ENCODE measurements around the gene SGSM2.

SGSM2 gene

DNA sequence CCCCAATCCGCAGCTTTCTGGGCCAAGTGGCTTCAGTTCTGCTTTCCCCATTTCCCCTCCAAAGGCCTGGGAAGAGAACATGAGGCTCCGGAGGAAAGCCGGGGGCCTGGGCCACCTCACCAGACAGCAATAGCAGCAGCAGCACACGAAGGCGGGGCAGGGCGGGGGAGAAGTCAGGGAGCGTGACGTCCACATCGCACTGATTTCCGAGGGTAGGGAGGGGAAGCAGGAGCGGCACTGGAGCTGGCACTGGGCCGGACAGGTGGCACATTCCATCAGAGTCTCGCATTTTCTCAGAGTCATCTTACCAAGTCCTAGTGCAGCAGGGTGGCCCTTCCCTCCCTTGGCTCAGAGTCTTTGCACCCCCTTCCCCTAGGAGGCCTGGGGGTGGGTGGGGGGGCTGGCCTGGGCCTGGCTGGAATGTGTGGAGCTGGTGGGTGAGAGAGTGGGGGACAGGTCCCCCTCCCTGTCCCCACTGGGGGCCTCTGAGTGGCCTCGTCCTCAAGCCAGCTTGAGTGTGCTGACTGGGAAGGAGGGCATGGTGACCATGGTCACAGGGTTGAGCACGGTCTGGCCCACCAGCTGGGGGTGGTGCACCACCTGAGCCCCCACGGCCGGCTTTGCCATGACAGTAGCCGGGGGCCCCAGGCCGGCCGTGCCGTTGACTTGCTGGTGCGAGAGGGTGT is 49.2 kb downstream of the SGSM2 start:
- no peak for DNase-seq (ENCODE audit: low read depth)
- no peak overlapping the region for H3K4me3 ChIP-seq (ENCODE audit: low read length)
- TF ChIP-seq, protein P1, sequence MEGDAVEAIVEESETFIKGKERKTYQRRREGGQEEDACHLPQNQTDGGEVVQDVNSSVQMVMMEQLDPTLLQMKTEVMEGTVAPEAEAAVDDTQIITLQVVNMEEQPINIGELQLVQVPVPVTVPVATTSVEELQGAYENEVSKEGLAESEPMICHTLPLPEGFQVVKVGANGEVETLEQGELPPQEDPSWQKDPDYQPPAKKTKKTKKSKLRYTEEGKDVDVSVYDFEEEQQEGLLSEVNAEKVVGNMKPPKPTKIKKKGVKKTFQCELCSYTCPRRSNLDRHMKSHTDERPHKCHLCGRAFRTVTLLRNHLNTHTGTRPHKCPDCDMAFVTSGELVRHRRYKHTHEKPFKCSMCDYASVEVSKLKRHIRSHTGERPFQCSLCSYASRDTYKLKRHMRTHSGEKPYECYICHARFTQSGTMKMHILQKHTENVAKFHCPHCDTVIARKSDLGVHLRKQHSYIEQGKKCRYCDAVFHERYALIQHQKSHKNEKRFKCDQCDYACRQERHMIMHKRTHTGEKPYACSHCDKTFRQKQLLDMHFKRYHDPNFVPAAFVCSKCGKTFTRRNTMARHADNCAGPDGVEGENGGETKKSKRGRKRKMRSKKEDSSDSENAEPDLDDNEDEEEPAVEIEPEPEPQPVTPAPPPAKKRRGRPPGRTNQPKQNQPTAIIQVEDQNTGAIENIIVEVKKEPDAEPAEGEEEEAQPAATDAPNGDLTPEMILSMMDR (conservative IDR thresholded peaks at IDR 0.05; ENCODE audit: low read depth, low read length): no peak

DNA sequence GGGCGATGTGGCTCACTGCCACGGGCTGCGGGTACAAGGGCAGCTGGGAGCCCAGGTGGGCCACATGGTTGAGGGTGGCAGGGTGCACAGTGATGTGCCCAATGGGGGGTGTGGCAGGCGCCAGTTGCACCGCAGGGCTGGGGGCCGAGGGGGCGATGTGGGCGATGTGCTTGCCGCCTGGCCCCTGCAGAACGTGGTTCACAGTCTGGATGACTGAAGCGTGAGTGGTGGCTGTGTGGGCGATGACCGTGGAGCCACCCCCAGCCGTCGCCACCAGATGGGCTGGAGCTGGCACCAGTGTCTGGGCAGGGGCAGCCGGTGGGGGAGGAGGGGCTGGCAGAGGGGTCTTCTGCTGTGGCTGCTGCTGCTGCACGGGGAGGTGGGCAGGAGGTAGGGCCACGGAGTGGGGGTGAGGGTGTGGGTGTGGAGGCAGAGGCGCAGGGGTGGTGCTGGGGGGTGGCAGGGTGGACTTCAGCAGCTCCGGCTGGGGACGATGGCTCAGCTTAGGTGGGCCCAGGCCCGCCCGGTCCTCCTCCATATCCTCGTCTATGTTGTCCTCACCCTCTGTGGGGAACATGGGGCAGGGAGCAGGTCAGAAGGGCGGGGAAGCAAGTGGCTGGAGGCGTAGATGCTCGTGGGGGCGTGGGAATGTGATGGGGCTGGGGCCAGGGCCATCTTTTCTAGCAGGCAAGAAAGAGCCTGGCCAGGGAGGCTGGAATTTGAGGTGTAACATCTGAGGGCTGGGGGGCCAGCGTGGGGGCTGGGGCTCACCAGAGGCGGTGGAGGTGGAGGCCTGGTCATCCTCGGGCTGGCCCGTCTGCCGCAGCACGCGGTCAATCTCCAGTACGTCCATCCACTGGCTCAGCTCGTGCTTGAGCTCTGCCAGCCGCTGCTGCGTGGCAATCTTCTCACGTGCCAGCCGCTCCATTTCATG is 50.1 kb downstream of the SGSM2 start:
- DNase-seq (ENCODE audit: low read depth): no peak
- TF ChIP-seq, protein P1 (conservative IDR thresholded peaks at IDR 0.05; ENCODE audit: low read depth, low read length): no peak
- H3K4me3 ChIP-seq (ENCODE audit: low read length): no peak overlapping the region

DNA sequence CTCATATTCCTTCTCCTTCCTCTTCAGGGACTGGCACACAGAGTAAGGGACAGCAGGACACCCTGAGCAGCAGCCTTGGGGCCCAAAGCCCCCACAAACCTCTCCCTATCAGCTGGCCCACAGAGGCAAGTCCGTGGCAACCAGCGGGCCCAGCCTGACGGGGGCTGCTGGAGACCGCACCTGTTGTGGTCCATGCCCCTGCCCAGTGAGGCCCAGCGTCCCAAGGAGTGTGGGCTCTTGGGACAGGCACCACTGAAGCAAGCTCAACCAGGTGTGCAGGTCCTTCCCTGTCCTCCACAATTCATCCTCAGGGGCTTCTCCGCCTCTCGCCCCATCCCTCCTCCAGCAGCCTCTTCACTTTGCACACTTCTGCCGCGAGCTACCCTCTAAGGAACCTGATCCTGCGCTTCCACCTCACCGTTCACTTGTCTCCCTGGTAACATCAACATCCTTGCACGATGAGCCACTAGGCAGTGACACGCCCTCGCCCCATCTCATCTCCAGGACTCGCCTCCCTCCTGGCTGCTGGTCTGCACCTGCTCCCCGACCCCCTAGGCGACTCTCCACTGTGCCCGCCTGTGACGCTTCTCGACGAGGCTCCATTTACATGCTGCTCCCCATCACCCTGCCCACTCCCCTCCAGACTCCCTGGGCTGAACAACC is 50.9 kb downstream of the SGSM2 start:
- DNase-seq (ENCODE audit: low read depth): no peak
- no peak overlapping the region for H3K4me3 ChIP-seq (ENCODE audit: low read length)
- TF ChIP-seq, protein P1 (conservative IDR thresholded peaks at IDR 0.05; ENCODE audit: low read depth, low read length): no peak

DNA sequence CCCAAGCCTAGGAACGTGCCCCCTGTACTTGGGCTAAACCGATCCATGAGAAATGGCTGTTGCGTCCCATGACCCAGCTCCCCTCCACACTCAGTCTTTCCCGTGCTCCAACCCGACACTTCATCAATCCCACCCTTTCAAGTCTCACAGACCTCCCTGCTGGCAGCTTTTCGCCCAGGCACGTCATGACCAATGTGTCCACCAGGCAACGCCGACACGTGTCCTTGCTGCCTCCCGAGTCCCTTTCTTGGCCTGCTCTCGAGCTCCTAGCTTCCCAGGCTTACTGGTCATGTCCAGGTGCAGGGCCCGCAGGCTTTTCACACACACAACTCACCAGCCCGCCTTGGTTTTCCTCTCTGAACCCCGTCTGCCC is 51.4 kb downstream of the SGSM2 start:
- no peak for DNase-seq (ENCODE audit: low read depth)
- TF ChIP-seq, protein P1 (conservative IDR thresholded peaks at IDR 0.05; ENCODE audit: low read depth, low read length): no peak
- H3K4me3 ChIP-seq (ENCODE audit: low read length): no peak overlapping the region

DNA sequence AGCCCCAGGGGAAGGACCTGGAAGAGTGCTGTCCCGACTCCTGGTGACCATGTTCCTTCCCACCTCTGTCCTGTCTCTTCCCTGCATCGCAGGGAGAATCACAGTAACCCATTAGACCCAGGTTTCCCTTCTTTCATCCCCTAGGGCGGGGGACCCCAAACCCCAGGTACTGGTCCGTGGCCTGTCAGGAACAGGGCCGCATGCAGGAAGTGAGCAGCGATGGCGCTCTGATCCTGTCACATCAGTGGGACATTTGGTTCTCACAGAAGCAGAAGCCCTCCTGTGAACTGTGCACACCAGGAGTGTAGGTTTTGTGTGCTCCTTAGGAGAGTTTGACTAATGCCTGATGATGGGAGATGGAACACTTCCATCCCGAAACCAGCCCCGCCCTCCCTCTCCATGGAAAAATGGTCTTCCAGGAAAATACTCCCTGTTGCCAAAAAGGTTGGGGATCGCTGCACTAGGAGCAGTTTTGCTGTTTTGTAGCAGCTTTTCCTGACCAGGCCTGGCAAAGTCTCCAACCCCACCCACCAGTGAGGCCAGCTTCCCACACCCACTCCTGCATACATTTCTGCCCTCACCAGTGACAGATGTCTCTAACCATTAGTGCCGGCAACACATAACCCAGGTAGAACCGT is 53.0 kb downstream of the SGSM2 start:
- H3K4me3 ChIP-seq (ENCODE audit: low read length): no peak overlapping the region
- no peak for DNase-seq (ENCODE audit: low read depth)
- TF ChIP-seq, protein P1 (conservative IDR thresholded peaks at IDR 0.05; ENCODE audit: low read depth, low read length): no peak

DNA sequence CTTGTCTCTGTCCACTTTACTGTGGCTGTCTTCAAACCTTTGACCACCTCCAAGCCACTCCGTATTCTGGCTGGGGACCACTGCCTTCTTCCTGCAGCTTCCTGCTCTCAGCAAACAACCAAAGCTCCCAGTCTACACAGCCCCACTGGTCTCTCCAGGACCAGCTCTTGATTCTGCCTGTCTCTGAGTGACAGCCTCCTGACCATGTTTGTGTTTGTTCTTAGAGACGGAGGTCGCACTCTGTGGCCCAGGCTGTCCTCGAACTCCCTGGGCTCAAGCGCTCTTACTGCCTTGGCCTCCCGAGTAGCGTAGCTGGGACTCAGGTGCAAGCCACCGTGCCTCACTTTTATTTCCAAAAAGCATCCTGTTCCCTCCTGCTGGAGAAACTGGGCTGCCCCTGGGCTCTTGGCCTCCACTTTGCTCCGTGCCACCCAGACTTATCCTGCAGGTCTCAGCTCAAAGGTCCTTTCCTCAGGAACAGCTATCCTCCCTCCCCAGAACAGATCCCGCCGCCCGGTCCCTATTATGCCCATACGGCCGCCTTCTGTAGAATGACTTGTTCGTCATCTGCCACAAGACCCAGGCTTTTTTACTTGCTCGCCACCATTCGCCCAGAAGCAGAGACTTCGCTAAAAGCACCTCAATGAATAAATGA is 54.4 kb downstream of the SGSM2 start:
- H3K4me3 ChIP-seq (ENCODE audit: low read length): peak overlapping the region; percentile 54
- TF ChIP-seq, protein P1 (conservative IDR thresholded peaks at IDR 0.05; ENCODE audit: low read depth, low read length): no peak
- no peak for DNase-seq (ENCODE audit: low read depth)

Measured in retinal pigment epithelial cell (primary cell).